ENCODE measurements around the gene NLN.

- TF ChIP-seq, protein P1, sequence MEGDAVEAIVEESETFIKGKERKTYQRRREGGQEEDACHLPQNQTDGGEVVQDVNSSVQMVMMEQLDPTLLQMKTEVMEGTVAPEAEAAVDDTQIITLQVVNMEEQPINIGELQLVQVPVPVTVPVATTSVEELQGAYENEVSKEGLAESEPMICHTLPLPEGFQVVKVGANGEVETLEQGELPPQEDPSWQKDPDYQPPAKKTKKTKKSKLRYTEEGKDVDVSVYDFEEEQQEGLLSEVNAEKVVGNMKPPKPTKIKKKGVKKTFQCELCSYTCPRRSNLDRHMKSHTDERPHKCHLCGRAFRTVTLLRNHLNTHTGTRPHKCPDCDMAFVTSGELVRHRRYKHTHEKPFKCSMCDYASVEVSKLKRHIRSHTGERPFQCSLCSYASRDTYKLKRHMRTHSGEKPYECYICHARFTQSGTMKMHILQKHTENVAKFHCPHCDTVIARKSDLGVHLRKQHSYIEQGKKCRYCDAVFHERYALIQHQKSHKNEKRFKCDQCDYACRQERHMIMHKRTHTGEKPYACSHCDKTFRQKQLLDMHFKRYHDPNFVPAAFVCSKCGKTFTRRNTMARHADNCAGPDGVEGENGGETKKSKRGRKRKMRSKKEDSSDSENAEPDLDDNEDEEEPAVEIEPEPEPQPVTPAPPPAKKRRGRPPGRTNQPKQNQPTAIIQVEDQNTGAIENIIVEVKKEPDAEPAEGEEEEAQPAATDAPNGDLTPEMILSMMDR (IDR thresholded peaks at IDR 0.05): no peak
- TF ChIP-seq POLR2A (IDR thresholded peaks at IDR 0.05): no peak
These were observed 79.4 kb downstream of the NLN start for GRCh38 chr5:65801352-65801783.

All from adrenal gland (tissue), 5 donors.